ENCODE data around the gene MAGIX. TPM values are rescaled to one million over a fixed set of nuclear protein-coding genes. Genes with fewer than 3 reads are reported as not detected.

Gene MAGIX
- total RNA-seq, 1 donor, result 1.8 TPM

GRCh38 chrX:49175435-49176274 is 13.1 kb downstream of the MAGIX start:
- Histone ChIP-seq H3K9me3 (ENCODE audit: low read depth, low read length) (no peaks in the 10 kb centered on the region), H3K36me3 (ENCODE audit: insufficient read depth, low read length) (no peaks in the 10 kb centered on the region)
- TF ChIP-seq CTCF (IDR thresholded peaks at IDR 0.05; ENCODE audit: extremely low read depth, low read depth, low read length), result no peak

GRCh38 chrX:49176421-49177326 is 14.1 kb downstream of the MAGIX start:
- DNase-seq (ENCODE audit: insufficient read length, low spot score, missing footprints), result peak; percentile 77
- Histone ChIP-seq H3K4me2 (ENCODE audit: insufficient read depth, low read length) (no peak overlapping the region), H2AFZ (ENCODE audit: low read length) (no peak overlapping the region), H3K9me3 (ENCODE audit: low read depth, low read length) (no peaks in the 10 kb centered on the region), H4K20me1 (ENCODE audit: insufficient read depth, low read length) (peaks cover 5% of the 10 kb centered on the region), H3K79me2 (ENCODE audit: insufficient read depth, low read length) (peaks cover 8% of the 10 kb centered on the region), H3K4me3 (ENCODE audit: insufficient read depth, low read length) (no peak overlapping the region), H3K27me3 (ENCODE audit: insufficient read depth, low read length) (no peaks in the 10 kb centered on the region), H3K27ac (ENCODE audit: low read depth, low read length) (no peak overlapping the region), H3K4me1 (ENCODE audit: insufficient read depth, low read length) (peaks cover 5% of the 10 kb centered on the region), H3K36me3 (ENCODE audit: insufficient read depth, low read length) (no peaks in the 10 kb centered on the region)
- TF ChIP-seq CTCF (IDR thresholded peaks at IDR 0.05; ENCODE audit: extremely low read depth, low read depth, low read length), result no peak

More at GRCh38 chrX:49175435-49176274, 13.1 kb downstream of the MAGIX start:
- peak; percentile 63 for DNase-seq (ENCODE audit: insufficient read length, low spot score, missing footprints)
- Histone ChIP-seq H4K20me1 (ENCODE audit: insufficient read depth, low read length) (peaks cover 5% of the 10 kb centered on the region), H3K4me2 (ENCODE audit: insufficient read depth, low read length) (no peak overlapping the region), H3K4me1 (ENCODE audit: insufficient read depth, low read length) (peaks cover 5% of the 10 kb centered on the region), H3K4me3 (ENCODE audit: insufficient read depth, low read length) (no peak overlapping the region), H3K79me2 (ENCODE audit: insufficient read depth, low read length) (peaks cover 8% of the 10 kb centered on the region), H3K27me3 (ENCODE audit: insufficient read depth, low read length) (no peaks in the 10 kb centered on the region), H2AFZ (ENCODE audit: low read length) (no peak overlapping the region), H3K27ac (ENCODE audit: low read depth, low read length) (no peak overlapping the region)

DNA sequence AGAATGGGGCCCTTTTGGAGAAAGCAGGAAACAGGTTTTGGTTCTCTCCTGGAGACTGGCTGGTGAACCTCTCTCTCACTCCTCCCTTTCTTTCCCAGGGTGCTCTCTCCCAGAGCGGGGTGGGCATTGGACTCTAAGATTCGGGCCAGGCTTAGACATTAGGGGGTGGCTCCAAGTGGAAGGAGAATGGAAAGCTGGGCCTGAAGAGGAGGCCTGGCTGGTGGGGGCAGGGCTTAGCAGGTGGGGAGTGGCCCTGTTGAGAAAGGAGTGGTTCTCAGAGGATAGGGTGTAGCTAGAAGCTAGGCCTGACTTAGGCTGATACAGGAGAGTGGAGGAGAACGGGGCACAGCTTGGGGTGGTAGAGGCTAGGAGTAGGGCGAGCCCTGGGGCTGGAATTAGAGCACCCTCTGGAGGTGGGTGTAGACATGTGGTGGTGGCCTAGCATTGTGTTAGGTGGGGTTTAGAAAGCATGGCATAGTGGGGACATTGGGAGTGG is 14.8 kb downstream of the MAGIX start:
- Histone ChIP-seq H3K79me2 (ENCODE audit: insufficient read depth, low read length) (peaks cover 8% of the 10 kb centered on the region), H3K27ac (ENCODE audit: low read depth, low read length) (no peak overlapping the region), H3K4me2 (ENCODE audit: insufficient read depth, low read length) (no peak overlapping the region), H3K9me3 (ENCODE audit: low read depth, low read length) (no peaks in the 10 kb centered on the region), H4K20me1 (ENCODE audit: insufficient read depth, low read length) (peaks cover 5% of the 10 kb centered on the region), H3K4me1 (ENCODE audit: insufficient read depth, low read length) (peaks cover 5% of the 10 kb centered on the region), H3K4me3 (ENCODE audit: insufficient read depth, low read length) (no peak overlapping the region), H2AFZ (ENCODE audit: low read length) (no peak overlapping the region), H3K27me3 (ENCODE audit: insufficient read depth, low read length) (no peaks in the 10 kb centered on the region), H3K36me3 (ENCODE audit: insufficient read depth, low read length) (no peaks in the 10 kb centered on the region)
- DNase-seq (ENCODE audit: insufficient read length, low spot score, missing footprints), result peak; percentile 76
- TF ChIP-seq CTCF (IDR thresholded peaks at IDR 0.05; ENCODE audit: extremely low read depth, low read depth, low read length), result no peak
